IMR-90 (cell line): ENCODE results near the gene RXFP4. TPM values are rescaled to one million over a fixed set of nuclear protein-coding genes. Genes with fewer than 3 reads are reported as not detected.

ENCODE experiments used
- ATAC-seq: fragments of 200-7000 bp; cut with Tn5 transposase; 2 replicates; pipeline ENCODE4 v1.9.1; 2020; ENCODE audit warnings: low read depth, mild to moderate bottlenecking, moderate library complexity
- BruUV-seq: library from RNA; stranded (reverse); fragments of 400-500 nt; replicated peaks from 2 replicates; lab custom pipeline; 2021; lab: Mats Ljungman, UMichigan
- CTCF ChIA-PET: fragments of 300-600 bp; formaldehyde crosslinking; extraction: SDS; loops from one replicate; lab custom pipeline; 2021; ENCODE audit warnings: antibody characterized with exemption; lab: Yijun Ruan, JAX
- POLR2A ChIA-PET: fragments of 300-600 bp; sonication (Branson Sonifier 250); formaldehyde crosslinking; loops from one replicate; lab custom pipeline; 2022; ENCODE audit warnings: antibody characterized with exemption; ENCODE audit not compliant: unreplicated experiment; lab: Charles Lee
- DNase-seq: peaks from one replicate; pipeline ENCODE4 v3.0.0; 2013
- H2AFZ ChIP-seq: replicated peaks from 2 replicates; pipeline ENCODE3; 2013; ENCODE audit warnings: low read length, mild to moderate bottlenecking; ENCODE audit not compliant: poor library complexity
- H2AK5ac ChIP-seq: 2 replicates; pipeline ENCODE4 v1.6.1; 2013; ENCODE audit warnings: low read depth, low read length, inconsistent platforms
- H2AK9ac ChIP-seq: replicated peaks from 2 replicates; pipeline ENCODE3; 2013; ENCODE audit warnings: mild to moderate bottlenecking, low read depth, low read length, moderate library complexity; ENCODE audit not compliant: poor library complexity
- H2BK120ac ChIP-seq: 2 replicates; pipeline ENCODE4 v1.6.1; 2013; ENCODE audit warnings: low read depth, low read length, inconsistent platforms
- H2BK15ac ChIP-seq: 3 replicates; pipeline ENCODE4 v1.6.1; 2013; ENCODE audit warnings: low read depth, low read length, inconsistent platforms
- H2BK20ac ChIP-seq: 2 replicates; pipeline ENCODE4 v1.6.1; 2013; ENCODE audit warnings: low read depth, mild to moderate bottlenecking, inconsistent platforms, low read length, moderate library complexity
- H2BK5ac ChIP-seq: 2 replicates; pipeline ENCODE4 v1.6.1; 2013; ENCODE audit warnings: mild to moderate bottlenecking, low read depth, low read length, inconsistent platforms; ENCODE audit not compliant: poor library complexity, severe bottlenecking
- H3K14ac ChIP-seq: replicated peaks from 2 replicates; pipeline ENCODE4 v1.6.1; 2013; ENCODE audit warnings: low read depth, low read length, inconsistent platforms
- H3K18ac ChIP-seq: 2 replicates; pipeline ENCODE4 v1.6.1; 2013; ENCODE audit warnings: low read depth, low read length, control low read depth
- H3K23ac ChIP-seq: 2 replicates; pipeline ENCODE4 v1.6.1; 2013; ENCODE audit warnings: low read depth, low read length, inconsistent platforms
- H3K27ac ChIP-seq: 2 replicates; pipeline ENCODE4 v1.5.1; 2013; ENCODE audit warnings: mild to moderate bottlenecking, control low read depth, low read length; ENCODE audit not compliant: insufficient read depth
- H3K27me3 ChIP-seq: 2 replicates; pipeline ENCODE4 v1.6.1; 2013; ENCODE audit warnings: low read length; ENCODE audit not compliant: control insufficient read depth, insufficient read depth
- H3K36me3 ChIP-seq: 2 replicates; pipeline ENCODE4 v1.6.1; 2013; ENCODE audit warnings: low read length, mixed read lengths; ENCODE audit not compliant: control insufficient read depth, insufficient read depth
- H3K4ac ChIP-seq: 2 replicates; pipeline ENCODE4 v1.6.1; 2013; ENCODE audit warnings: low read depth, low read length, inconsistent platforms
- H3K4me1 ChIP-seq: 2 replicates; pipeline ENCODE4 v1.6.1; 2013; ENCODE audit warnings: low read length, mixed read lengths; ENCODE audit not compliant: control insufficient read depth, insufficient read depth
- H3K4me2 ChIP-seq: 2 replicates; pipeline ENCODE4 v1.6.1; 2013; ENCODE audit warnings: low read depth, mild to moderate bottlenecking, control low read depth, low read length, moderate library complexity
- H3K4me3 ChIP-seq: 2 replicates; pipeline ENCODE4 v1.5.1; 2013; ENCODE audit warnings: low read depth, mild to moderate bottlenecking, control low read depth, low read length, moderate library complexity; ENCODE audit not compliant: insufficient read depth
- H3K56ac ChIP-seq: 2 replicates; pipeline ENCODE4 v1.6.1; 2013; ENCODE audit warnings: low read length, inconsistent platforms; ENCODE audit not compliant: insufficient read depth; ENCODE audit errors: extremely low read depth
- H3K79me1 ChIP-seq, 2 experiments: 2 replicates each; pipeline ENCODE4 v1.6.1; 2013; ENCODE audit warnings: low read length in 2 of 2, inconsistent platforms in 1 of 2, low read depth in 1 of 2
- H3K9ac ChIP-seq: 2 replicates; pipeline ENCODE4 v1.6.1; 2013; ENCODE audit warnings: low read depth, low read length, control low read depth
- H3K9me1 ChIP-seq: 2 replicates; pipeline ENCODE4 v1.6.1; 2013; ENCODE audit warnings: low read length, inconsistent platforms; ENCODE audit not compliant: insufficient read depth
- H3K9me3 ChIP-seq: 2 replicates; pipeline ENCODE4 v1.6.1; 2013; ENCODE audit warnings: low read length; ENCODE audit not compliant: control insufficient read depth, insufficient read depth
- H4K20me1 ChIP-seq: 2 replicates; pipeline ENCODE4 v1.6.1; 2013; ENCODE audit warnings: low read length, inconsistent platforms; ENCODE audit not compliant: insufficient read depth
- H4K5ac ChIP-seq: 2 replicates; pipeline ENCODE4 v1.6.1; 2013; ENCODE audit warnings: mild to moderate bottlenecking, low read depth, low read length, control low read depth
- H4K8ac ChIP-seq, 2 experiments: 2 replicates each; pipeline ENCODE4 v1.6.1; 2013; ENCODE audit warnings: low read depth in 2 of 2, low read length in 2 of 2, control low read depth in 1 of 2, inconsistent platforms in 1 of 2
- H4K91ac ChIP-seq: 2 replicates; pipeline ENCODE4 v1.6.1; 2013; ENCODE audit warnings: low read depth, low read length, inconsistent platforms; ENCODE audit not compliant: insufficient read depth
- CEBPB ChIP-seq: IDR thresholded peaks from 2 replicates; pipeline ENCODE4 v1.6.1; 2012; ENCODE audit warnings: low read depth, low read length, improper control_type of control experiment
- CHD1 ChIP-seq: IDR thresholded peaks from 2 replicates; pipeline ENCODE4 v1.6.1; 2012; ENCODE audit warnings: low read depth, low read length, improper control_type of control experiment
- FOS ChIP-seq: fragments of 150-350 bp; IDR thresholded peaks from 2 replicates; pipeline ENCODE4 v1.6.1; 2016; ENCODE audit warnings: low read depth, low read length
- MAFK ChIP-seq: IDR thresholded peaks from 2 replicates; pipeline ENCODE4 v1.6.1; 2012; ENCODE audit warnings: low read depth, low read length, improper control_type of control experiment
- NFE2L2 ChIP-seq: fragments of 150-350 bp; IDR thresholded peaks from 2 replicates; pipeline ENCODE4 v1.6.1; 2016; ENCODE audit warnings: low read depth, mild to moderate bottlenecking, low read length
- RAD21 ChIP-seq: IDR thresholded peaks from 2 replicates; pipeline ENCODE4 v1.6.1; 2012; ENCODE audit warnings: low read length, improper control_type of control experiment
- WGBS, 2 experiments: methylation state at CpG; one replicate each; pipeline versions ENCODE4 v1.1.5 to v1.1.7; 2013; ENCODE audit warnings: missing lambda C conversion rate in 2 of 2; ENCODE audit not compliant: insufficient read length in 1 of 2; ENCODE audit errors: extremely low coverage in 2 of 2; 5-methylcytosine and 5-hydroxymethylcytosine counted together
- dilution Hi-C: fragments of 300-500 bp; cut with HindIII; formaldehyde crosslinking; loops from one replicate; pipeline ENCODE4 v1.14.3; 2018; ENCODE audit warnings: low sequenced_read_pairs; ENCODE audit not compliant: unreplicated experiment
- in situ Hi-C: fragments of 300-500 bp; cut with MboI; formaldehyde crosslinking; loops from 3 replicates; pipeline ENCODE4 v1.14.3; 2019; ENCODE audit warnings: low sequenced_read_pairs, inconsistent platforms, mixed read lengths
- intact Hi-C: fragments of 100-400 bp; cut with micrococcal nuclease; formaldehyde crosslinking; loops from 2 replicates; pipeline ENCODE4 v1.10.0; 2022
- polyA plus RNA-seq, 3 experiments: library from polyadenylated mRNA; depleted of rRNA; stranded (reverse); fragments of >200 nt; gene quantifications; 2 replicates each; pipeline ENCODE4 v1.2.3, GENCODE V29; 2012; ENCODE audit warnings: low replicate concordance in 1 of 3
- total RNA-seq: library from RNA; depleted of rRNA; stranded (reverse); fragments of >200 nt; gene quantifications from 2 replicates; pipeline ENCODE4 v1.2.3, GENCODE V29; 2012
- TF ChIP-seq, protein P1 (sequence below): conservative IDR thresholded peaks from 2 replicates; pipeline ENCODE4 v1.5.1; 2012; ENCODE audit warnings: mild to moderate bottlenecking, low read depth, low read length, improper control_type of control experiment
- TF ChIP-seq, protein P2 (sequence below): fragments of 150-350 bp; IDR thresholded peaks from 2 replicates; pipeline ENCODE4 v1.6.1; 2016; ENCODE audit warnings: low read depth, mild to moderate bottlenecking, low read length, moderate library complexity, borderline replicate concordance
- TF ChIP-seq, protein P3 (sequence below): fragments of 150-350 bp; IDR thresholded peaks from 2 replicates; pipeline ENCODE4 v1.6.1; 2017; ENCODE audit warnings: mild to moderate bottlenecking, antibody characterized with exemption, low read length, low read depth

Gene RXFP4
- total and polyA plus RNA-seq, 2 of the 4 experiments (the other 2 are of a cell fraction) = not detected

DNA sequence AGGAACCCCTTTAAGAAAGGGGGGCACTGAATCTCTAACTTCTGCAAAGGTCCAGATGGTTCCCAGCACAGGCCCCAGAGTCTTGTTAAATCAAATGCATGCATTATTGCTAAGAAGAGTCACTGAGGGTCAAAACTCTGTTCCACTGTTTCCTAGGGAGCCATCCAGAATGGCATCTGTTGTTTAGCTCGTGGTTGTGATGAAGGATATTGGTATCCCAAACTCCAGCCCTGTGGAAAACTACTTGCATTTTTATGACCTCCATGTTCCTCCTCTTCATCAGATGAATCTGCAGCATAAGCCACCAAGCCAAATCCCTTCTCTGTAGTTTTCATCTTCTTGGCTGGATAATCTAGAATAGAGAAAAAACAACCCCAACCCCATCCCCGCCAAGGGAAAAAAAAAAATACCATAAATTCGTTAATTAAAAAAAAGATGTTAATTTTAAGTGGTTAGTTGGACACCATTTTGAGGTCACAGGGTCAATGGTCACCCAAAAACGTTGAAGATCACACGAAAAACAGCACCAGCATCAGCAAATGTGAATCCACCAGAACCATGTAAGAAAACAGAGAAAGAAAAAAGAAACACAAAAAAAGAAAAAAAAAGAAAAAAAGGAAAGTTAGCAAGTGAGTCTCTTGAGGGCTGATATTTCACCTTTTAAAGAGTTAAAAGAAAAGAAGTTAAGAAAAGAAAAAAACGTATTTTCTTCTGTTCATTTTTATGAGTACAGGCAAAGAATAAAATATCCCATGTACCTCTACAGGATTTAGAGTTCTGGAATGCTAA, 27.3 kb upstream of the RXFP4 start:
- Histone ChIP-seq H2AFZ (no peak overlapping the region), H3K79me1 (peaks cover 20 to 35% of the 10 kb centered on the region in 2 experiments), H4K8ac (0 out of 4 replicates have a peak overlapping the region, but pooled peaks of 1 of the 2 experiments have one; percentile 67), H2BK120ac (peak overlapping the region; percentile 85; the same call in 1 of the 2 replicates), H3K23ac (peak overlapping the region; percentile 44; the same call in 1 of the 2 replicates), H3K4me1 (peaks cover 5% of the 10 kb centered on the region; the same call in 1 of the 2 replicates), H3K56ac (no peak overlapping the region), H3K4ac (peak overlapping the region; percentile 82), H3K4me3 (no peak overlapping the region), H3K9me3 (no peaks in the 10 kb centered on the region), H3K14ac (peak overlapping the region; percentile 70; the same call in 1 of the 2 replicates), H2BK20ac (0 out of 2 replicates have a peak overlapping the region, but pooled peaks have one; percentile 65), H3K18ac (peak overlapping the region; percentile 71; the same call in 1 of the 2 replicates), H2BK15ac (no peak overlapping the region), H3K27ac (peak overlapping the region; percentile 73; the same call in 1 of the 2 replicates), H3K4me2 (peak overlapping the region; percentile 9; the same call in 1 of the 2 replicates), H3K36me3 (peaks cover 44% of the 10 kb centered on the region), H4K91ac (peak overlapping the region; percentile 48; the same call in 1 of the 2 replicates), H2AK9ac (no peak overlapping the region), H3K9me1 (peaks cover 2% of the 10 kb centered on the region; the same call in 1 of the 2 replicates), H3K27me3 (no peaks in the 10 kb centered on the region), H2AK5ac (no peak overlapping the region), H4K5ac (peak overlapping the region; percentile 64; the same call in 1 of the 2 replicates), H4K20me1 (no peaks in the 10 kb centered on the region), H3K9ac (no peak overlapping the region), H2BK5ac (peak overlapping the region; percentile 93)
- no TSS peak for BruUV-seq
- intact Hi-C loops = no loop called here
- WGBS, 2 experiments = no CpG with 5 or more reads among the region's 6 CpGs
- ChIA-PET CTCF (no interaction called here), POLR2A (no interaction called here)
- TF ChIP-seq FOS (no peak), CEBPB (no peak), MAFK (no peak), RAD21 (no peak; the same call in 1 of the 2 replicates), NFE2L2 (no peak), CHD1 (no peak)
- TF ChIP-seq, protein P1, sequence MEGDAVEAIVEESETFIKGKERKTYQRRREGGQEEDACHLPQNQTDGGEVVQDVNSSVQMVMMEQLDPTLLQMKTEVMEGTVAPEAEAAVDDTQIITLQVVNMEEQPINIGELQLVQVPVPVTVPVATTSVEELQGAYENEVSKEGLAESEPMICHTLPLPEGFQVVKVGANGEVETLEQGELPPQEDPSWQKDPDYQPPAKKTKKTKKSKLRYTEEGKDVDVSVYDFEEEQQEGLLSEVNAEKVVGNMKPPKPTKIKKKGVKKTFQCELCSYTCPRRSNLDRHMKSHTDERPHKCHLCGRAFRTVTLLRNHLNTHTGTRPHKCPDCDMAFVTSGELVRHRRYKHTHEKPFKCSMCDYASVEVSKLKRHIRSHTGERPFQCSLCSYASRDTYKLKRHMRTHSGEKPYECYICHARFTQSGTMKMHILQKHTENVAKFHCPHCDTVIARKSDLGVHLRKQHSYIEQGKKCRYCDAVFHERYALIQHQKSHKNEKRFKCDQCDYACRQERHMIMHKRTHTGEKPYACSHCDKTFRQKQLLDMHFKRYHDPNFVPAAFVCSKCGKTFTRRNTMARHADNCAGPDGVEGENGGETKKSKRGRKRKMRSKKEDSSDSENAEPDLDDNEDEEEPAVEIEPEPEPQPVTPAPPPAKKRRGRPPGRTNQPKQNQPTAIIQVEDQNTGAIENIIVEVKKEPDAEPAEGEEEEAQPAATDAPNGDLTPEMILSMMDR = no peak
- TF ChIP-seq, protein P2, sequence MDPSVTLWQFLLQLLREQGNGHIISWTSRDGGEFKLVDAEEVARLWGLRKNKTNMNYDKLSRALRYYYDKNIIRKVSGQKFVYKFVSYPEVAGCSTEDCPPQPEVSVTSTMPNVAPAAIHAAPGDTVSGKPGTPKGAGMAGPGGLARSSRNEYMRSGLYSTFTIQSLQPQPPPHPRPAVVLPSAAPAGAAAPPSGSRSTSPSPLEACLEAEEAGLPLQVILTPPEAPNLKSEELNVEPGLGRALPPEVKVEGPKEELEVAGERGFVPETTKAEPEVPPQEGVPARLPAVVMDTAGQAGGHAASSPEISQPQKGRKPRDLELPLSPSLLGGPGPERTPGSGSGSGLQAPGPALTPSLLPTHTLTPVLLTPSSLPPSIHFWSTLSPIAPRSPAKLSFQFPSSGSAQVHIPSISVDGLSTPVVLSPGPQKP = no peak
- TF ChIP-seq, protein P3, sequence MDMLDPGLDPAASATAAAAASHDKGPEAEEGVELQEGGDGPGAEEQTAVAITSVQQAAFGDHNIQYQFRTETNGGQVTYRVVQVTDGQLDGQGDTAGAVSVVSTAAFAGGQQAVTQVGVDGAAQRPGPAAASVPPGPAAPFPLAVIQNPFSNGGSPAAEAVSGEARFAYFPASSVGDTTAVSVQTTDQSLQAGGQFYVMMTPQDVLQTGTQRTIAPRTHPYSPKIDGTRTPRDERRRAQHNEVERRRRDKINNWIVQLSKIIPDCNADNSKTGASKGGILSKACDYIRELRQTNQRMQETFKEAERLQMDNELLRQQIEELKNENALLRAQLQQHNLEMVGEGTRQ = no peak
- in situ Hi-C loops = no loop called here
- dilution Hi-C loops = no loop called here
- DNase-seq (peak; percentile 89), ATAC-seq (peak; percentile 28)
